ENCODE measurements around the gene PCGF3. TPM values are rescaled to one million over a fixed set of nuclear protein-coding genes. Genes with fewer than 3 reads are reported as not detected.
A peak's percentile ranks its signal among the peaks of the same experiment; 100 is the strongest.

PCGF3 gene
- total RNA-seq, 5 donors from 2014 or later (not counting 1 experiment from before 2014, with no cell fraction given), result 47.0 to 76.9 (median 51.1) TPM

DNA sequence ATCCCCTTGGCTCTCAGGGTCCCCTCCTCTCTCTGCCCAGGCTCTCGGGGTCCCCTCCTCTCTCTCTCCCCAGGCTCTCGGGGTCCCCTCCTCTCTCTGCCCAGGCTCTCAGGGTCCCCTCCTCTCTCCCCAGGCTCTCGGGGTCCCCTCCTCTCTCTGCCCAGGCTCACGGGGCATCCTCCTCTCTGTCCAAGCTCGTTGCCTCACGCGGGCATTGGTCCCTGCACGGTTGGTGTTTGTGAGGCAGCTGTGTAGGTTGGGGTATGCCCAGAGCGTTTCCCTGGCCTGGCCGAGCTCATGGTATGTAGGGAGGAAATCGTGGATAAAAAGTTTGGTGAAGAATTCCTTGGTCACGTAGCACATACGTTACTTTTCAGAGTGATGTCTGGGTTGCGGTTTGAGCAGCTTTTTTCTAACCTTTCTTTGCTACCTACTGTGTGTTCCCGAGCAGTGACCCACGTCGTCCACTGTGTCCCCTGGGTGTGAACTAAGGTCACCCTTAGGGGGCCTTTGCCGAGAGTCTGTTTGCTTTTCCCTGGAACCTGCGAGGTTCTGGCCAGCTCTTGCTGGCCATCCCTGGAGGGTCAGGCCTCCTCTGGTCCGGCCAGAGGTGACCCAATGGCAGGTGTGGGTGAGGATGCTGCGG, 36.6 kb downstream of the PCGF3 start:
- Histone ChIP-seq H3K4me1 (ENCODE audit: control insufficient read depth in 1 of 2, extremely low read depth in 1 of 2, insufficient read depth in 2 of 2, low read length in 2 of 2) (peaks cover 0 to 4% of the 10 kb centered on the region in 2 experiments), H3K4me3 (ENCODE audit: control insufficient read depth in 1 of 2, extremely low read depth in 1 of 2, low read length in 1 of 2) (no peak overlapping the region), H3K27ac (ENCODE audit: low read length) (no peak overlapping the region), H3K9me3 (no peaks in the 10 kb centered on the region), H3K36me3 (ENCODE audit: control insufficient read depth in 2 of 2, extremely low read depth in 1 of 2, insufficient read depth in 1 of 2, low read length in 1 of 2) (peaks cover 6 to 15% of the 10 kb centered on the region in 2 donors), H3K27me3 (replicated peaks in 1 of 2; ENCODE audit: control insufficient read depth in 2 of 2, extremely low read depth in 1 of 2, insufficient read depth in 2 of 2, low read length in 1 of 2) (no peaks in the 10 kb centered on the region)
- ChIA-PET POLR2A (no interaction called here), CTCF (interaction anchor here (0.6 to 1.6 kb wide), 3 partner anchors 26 to 245 kb away, joined by 3 to 18 read pairs (median 5); partner anchors contain the start of gene IDUA (in 1 of the 2))
- H3K4me1 Mint-ChIP-seq, result peaks cover 0 to 6% (median 0%) of the 10 kb centered on the region in 3 donors
- ATAC-seq (replicated peaks in 1 of 4), result peak in 3 of 4 experiments; percentile 13 to 38 (median 22)
- H3K27ac Mint-ChIP-seq, result no peak overlapping the region
- no peak overlapping the region for H3K4me3 Mint-ChIP-seq
- WGBS (ENCODE audit: insufficient coverage), result 66% methylated on average over 12 of the region's 21 CpGs
- no peak for DNase-seq
- H3K9me3 Mint-ChIP-seq, result no peaks in the 10 kb centered on the region
- H3K36me3 Mint-ChIP-seq, result peaks cover 17% of the 10 kb centered on the region
- H3K27me3 Mint-ChIP-seq, result no peaks in the 10 kb centered on the region

DNA sequence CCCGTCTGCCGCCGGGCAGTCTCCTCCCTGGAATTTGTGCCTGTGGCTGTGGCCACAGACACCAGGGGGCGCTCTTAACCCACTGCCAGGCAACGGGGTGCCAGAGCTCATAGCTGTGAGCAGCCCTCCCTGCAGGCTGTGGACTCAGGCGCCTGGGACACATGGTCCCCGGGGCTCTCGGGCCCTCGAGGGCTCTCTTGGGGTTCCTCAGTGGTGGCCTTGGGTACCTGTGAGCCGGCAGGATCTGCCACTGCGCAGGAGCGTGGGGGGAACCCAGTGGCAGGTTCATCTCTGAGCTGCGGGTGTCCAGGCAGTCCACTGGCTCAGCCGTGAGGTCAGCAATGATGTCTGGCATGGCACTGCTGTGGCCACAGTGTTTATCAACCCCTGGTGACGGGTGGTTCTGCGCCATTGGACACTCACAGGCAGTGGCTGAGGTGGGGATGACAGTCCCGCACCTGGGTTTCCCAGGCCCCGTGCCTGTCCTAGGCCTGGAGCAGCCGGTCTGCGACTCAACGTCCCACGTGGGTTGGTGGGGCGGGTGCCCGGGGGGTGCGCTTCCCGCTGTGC, 37.2 kb downstream of the PCGF3 start:
- 60% methylated on average over 19 of the region's 26 CpGs for WGBS (ENCODE audit: insufficient coverage)
- DNase-seq (peak; percentile 44 to 84 (median 68)), ATAC-seq (replicated peaks in 1 of 4) (peak; percentile 79 to 89 (median 87))
- ChIA-PET CTCF (interaction anchor here (0.6 to 1.6 kb wide), 2 partner anchors 34 to 244 kb away, joined by 3 to 18 read pairs; partner anchors contain the start of gene IDUA (in 1 of the 2)), POLR2A (no interaction called here)
- Histone ChIP-seq H3K9me3 (no peaks in the 10 kb centered on the region), H3K27me3 (replicated peaks in 1 of 2; ENCODE audit: control insufficient read depth in 2 of 2, extremely low read depth in 1 of 2, insufficient read depth in 2 of 2, low read length in 1 of 2) (no peaks in the 10 kb centered on the region), H3K36me3 (ENCODE audit: control insufficient read depth in 2 of 2, extremely low read depth in 1 of 2, insufficient read depth in 1 of 2, low read length in 1 of 2) (peaks cover 4 to 9% of the 10 kb centered on the region in 2 donors), H3K4me3 (ENCODE audit: control insufficient read depth in 1 of 2, extremely low read depth in 1 of 2, low read length in 1 of 2) (no peak overlapping the region), H3K27ac (ENCODE audit: low read length) (no peak overlapping the region), H3K4me1 (ENCODE audit: control insufficient read depth in 1 of 2, extremely low read depth in 1 of 2, insufficient read depth in 2 of 2, low read length in 2 of 2) (peaks cover 0 to 4% of the 10 kb centered on the region in 2 experiments)
- Mint-ChIP-seq H3K27me3 (no peaks in the 10 kb centered on the region), H3K4me1 (peaks cover 0 to 6% (median 1%) of the 10 kb centered on the region in 3 donors), H3K4me3 (no peak overlapping the region), H3K9me3 (no peaks in the 10 kb centered on the region), H3K36me3 (peaks cover 12% of the 10 kb centered on the region), H3K27ac (no peak overlapping the region)

DNA sequence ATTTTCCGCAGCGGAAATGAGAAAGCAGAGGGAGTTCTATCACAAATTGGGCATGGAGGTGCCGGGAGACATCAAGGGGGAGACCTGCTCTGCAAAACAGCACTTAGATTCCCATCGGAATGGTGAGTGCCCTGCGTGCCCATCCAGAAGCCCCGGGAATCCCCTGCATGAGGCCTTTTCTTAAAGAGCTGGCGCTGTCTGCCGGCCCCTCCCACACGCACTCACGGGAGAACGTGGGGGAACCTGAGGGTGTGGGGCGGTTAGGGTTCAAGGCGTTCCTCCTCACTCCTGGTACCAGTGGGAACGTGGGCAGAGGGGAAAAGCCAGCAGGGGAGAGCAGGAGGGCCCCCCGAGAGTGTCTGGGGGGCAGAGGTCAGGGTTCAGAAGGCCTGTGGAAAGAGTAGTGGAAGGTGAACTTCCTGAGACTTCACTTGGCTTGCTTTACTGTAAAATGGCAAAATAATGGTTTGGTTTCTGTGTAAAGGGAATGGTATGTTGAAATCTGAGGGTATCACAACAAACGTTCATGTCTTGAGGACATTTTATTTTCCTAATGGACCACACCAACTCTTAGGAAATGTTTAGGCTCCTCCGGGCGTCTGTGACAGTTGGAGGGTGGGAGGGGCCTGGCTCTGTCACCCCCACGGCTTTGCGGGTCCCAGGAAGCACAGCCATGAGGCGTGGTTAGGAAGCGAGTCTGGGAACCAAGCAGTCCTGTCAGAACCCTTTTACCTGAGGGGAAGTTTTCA, 38.0 kb downstream of the PCGF3 start:
- Histone ChIP-seq H3K27ac (ENCODE audit: low read length) (no peak overlapping the region), H3K4me1 (ENCODE audit: control insufficient read depth in 1 of 2, extremely low read depth in 1 of 2, insufficient read depth in 2 of 2, low read length in 2 of 2) (peaks cover 0 to 4% of the 10 kb centered on the region in 2 experiments), H3K27me3 (replicated peaks in 1 of 2; ENCODE audit: control insufficient read depth in 2 of 2, extremely low read depth in 1 of 2, insufficient read depth in 2 of 2, low read length in 1 of 2) (no peaks in the 10 kb centered on the region), H3K9me3 (no peaks in the 10 kb centered on the region), H3K4me3 (ENCODE audit: control insufficient read depth in 1 of 2, extremely low read depth in 1 of 2, low read length in 1 of 2) (no peak overlapping the region), H3K36me3 (ENCODE audit: control insufficient read depth in 2 of 2, extremely low read depth in 1 of 2, insufficient read depth in 1 of 2, low read length in 1 of 2) (peaks cover 4 to 7% of the 10 kb centered on the region in 2 donors)
- ATAC-seq (replicated peaks in 1 of 4) (peak in 1 of 4 experiments; percentile 20), DNase-seq (no peak)
- Mint-ChIP-seq H3K27ac (no peak overlapping the region), H3K27me3 (no peaks in the 10 kb centered on the region), H3K4me3 (no peak overlapping the region), H3K4me1 (peaks cover 0 to 6% (median 3%) of the 10 kb centered on the region in 3 donors), H3K9me3 (no peaks in the 10 kb centered on the region), H3K36me3 (peaks cover 15% of the 10 kb centered on the region)
- WGBS (ENCODE audit: insufficient coverage), result 84% methylated on average over 17 of the region's 22 CpGs
- ChIA-PET CTCF (interaction anchor here in 1 of 2 donors (1.6 kb wide), 1 partner anchor 243 kb away, joined by 18 read pairs; the partner anchor contains the start of gene IDUA), POLR2A (no interaction called here)

DNA sequence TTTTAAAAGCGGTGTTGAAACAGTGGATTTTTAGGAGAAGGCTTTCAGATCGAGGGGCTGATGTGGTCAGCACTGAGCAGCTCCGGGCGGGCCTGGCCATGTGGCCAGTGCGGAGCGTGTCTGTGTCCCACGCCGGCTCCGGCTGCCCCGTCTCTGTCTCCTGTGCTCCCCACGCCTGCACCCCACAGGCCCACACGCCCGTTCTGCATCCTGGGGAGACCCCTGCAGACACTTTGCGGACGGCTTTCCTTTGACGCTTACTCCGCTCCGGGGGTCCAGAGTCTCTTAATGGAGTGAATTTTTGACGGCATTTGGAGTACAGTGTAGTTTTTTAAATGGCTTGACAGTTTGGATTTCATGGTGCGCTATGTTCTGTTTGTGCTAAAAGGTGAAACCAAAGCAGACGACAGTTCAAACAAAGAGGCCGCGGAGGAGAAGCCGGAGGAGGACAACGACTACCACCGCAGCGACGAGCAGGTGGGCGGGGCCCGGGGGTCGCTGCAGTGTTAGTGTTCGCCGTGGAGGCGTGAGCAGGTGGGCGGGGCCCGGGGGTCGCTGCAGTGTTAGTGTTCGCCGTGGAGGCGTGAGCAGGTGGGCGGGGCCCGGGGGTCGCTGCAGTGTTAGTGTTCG, 38.7 kb downstream of the PCGF3 start:
- no peaks in the 10 kb centered on the region for H3K9me3 ChIP-seq
- no peaks in the 10 kb centered on the region for H3K27me3 Mint-ChIP-seq
- no peaks in the 10 kb centered on the region for H3K27me3 ChIP-seq (replicated peaks in 1 of 2; ENCODE audit: control insufficient read depth in 2 of 2, extremely low read depth in 1 of 2, insufficient read depth in 2 of 2, low read length in 1 of 2)
- no peak overlapping the region for H3K4me3 ChIP-seq (ENCODE audit: control insufficient read depth in 1 of 2, extremely low read depth in 1 of 2, low read length in 1 of 2)
- no peak overlapping the region for H3K4me3 Mint-ChIP-seq
- H3K27ac Mint-ChIP-seq, result no peak overlapping the region
- H3K36me3 Mint-ChIP-seq, result peaks cover 18% of the 10 kb centered on the region
- H3K4me1 Mint-ChIP-seq, result peaks cover 0 to 6% (median 3%) of the 10 kb centered on the region in 3 donors
- 97% methylated on average over 22 of the region's 44 CpGs for WGBS (ENCODE audit: insufficient coverage)
- DNase-seq (no peak), ATAC-seq (replicated peaks in 1 of 4) (no peak)
- no peaks in the 10 kb centered on the region for H3K9me3 Mint-ChIP-seq
- ChIA-PET POLR2A (no interaction called here), CTCF (no interaction called here)
- peaks cover 0 to 4% of the 10 kb centered on the region in 2 experiments for H3K4me1 ChIP-seq (ENCODE audit: control insufficient read depth in 1 of 2, extremely low read depth in 1 of 2, insufficient read depth in 2 of 2, low read length in 2 of 2)
- peaks cover 3 to 7% of the 10 kb centered on the region in 2 donors for H3K36me3 ChIP-seq (ENCODE audit: control insufficient read depth in 2 of 2, extremely low read depth in 1 of 2, insufficient read depth in 1 of 2, low read length in 1 of 2)
- H3K27ac ChIP-seq (ENCODE audit: low read length), result no peak overlapping the region

DNA sequence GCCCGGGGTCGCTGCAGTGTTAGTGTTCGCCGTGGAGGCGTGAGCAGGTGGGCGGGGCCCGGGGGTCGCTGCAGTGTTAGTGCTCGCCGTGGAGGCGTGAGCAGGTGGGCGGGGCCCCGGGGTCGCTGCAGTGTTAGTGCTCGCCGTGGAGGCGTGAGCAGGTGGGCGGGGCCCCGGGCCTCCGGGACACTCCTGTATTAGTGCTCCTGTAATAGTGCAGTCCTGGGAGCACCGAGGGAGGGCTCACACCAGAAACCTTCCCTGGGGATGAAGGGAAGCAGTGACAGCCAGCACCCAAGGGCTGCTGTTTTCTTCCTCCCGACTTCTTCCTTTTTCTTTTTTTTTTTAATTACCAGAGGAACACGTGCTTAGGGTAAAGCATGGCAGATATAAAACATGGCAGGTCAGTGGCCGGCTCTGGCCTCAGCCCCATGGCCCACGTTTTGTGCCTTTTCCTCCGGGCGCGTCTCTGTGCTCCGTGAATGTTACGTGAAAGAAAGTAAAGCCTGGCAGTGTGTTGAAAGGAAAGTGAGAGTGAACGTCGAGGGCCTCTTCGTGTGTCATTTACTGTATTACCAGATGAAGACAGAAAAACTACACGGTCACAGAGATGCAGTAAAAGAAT, 42.0 kb downstream of the PCGF3 start:
- CTCF ChIA-PET, result no interaction called here
- H3K4me1 ChIP-seq (ENCODE audit: control insufficient read depth in 1 of 2, extremely low read depth in 1 of 2, insufficient read depth in 2 of 2, low read length in 2 of 2), result peaks cover 0 to 2% of the 10 kb centered on the region in 2 experiments
- Mint-ChIP-seq H3K4me1 (peaks cover 3 to 7% (median 3%) of the 10 kb centered on the region in 3 donors), H3K27me3 (no peaks in the 10 kb centered on the region), H3K4me3 (no peak overlapping the region), H3K27ac (no peak overlapping the region), H3K9me3 (no peaks in the 10 kb centered on the region), H3K36me3 (peaks cover 28% of the 10 kb centered on the region)
- no peak for DNase-seq
- ATAC-seq (replicated peaks in 1 of 4), result no peak
- WGBS (ENCODE audit: insufficient coverage), result 97% methylated on average over 11 of the region's 34 CpGs
- POLR2A ChIA-PET, result no interaction called here
- no peak overlapping the region for H3K27ac ChIP-seq (ENCODE audit: low read length)
- no peaks in the 10 kb centered on the region for H3K9me3 ChIP-seq
- H3K4me3 ChIP-seq (ENCODE audit: control insufficient read depth in 1 of 2, extremely low read depth in 1 of 2, low read length in 1 of 2), result no peak overlapping the region
- peaks cover 0 to 15% of the 10 kb centered on the region in 2 donors for H3K36me3 ChIP-seq (ENCODE audit: control insufficient read depth in 2 of 2, extremely low read depth in 1 of 2, insufficient read depth in 1 of 2, low read length in 1 of 2)
- no peaks in the 10 kb centered on the region for H3K27me3 ChIP-seq (replicated peaks in 1 of 2; ENCODE audit: control insufficient read depth in 2 of 2, extremely low read depth in 1 of 2, insufficient read depth in 2 of 2, low read length in 1 of 2)

DNA sequence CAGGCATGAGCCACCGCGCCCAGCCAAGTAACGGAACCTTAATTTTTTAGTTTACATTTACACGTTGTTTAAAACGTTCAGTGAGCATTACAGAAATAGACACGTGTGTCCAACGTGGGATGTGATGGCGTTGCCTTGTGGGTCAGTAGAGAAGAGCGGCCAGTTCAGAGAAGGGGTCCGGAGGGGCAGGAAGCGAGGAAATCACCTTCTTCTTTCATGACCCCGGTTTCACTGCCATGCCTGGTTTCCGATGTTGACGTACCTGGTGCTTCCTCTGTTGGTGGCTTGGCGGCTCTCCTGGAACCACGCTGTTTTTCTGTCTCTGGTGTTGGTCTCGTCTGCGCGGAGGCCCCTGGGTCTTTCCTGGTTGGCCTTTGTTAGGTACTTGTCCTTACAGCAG, 42.8 kb downstream of the PCGF3 start:
- Histone ChIP-seq H3K36me3 (ENCODE audit: control insufficient read depth in 2 of 2, extremely low read depth in 1 of 2, insufficient read depth in 1 of 2, low read length in 1 of 2) (peaks cover 0 to 19% of the 10 kb centered on the region in 2 donors), H3K4me3 (ENCODE audit: control insufficient read depth in 1 of 2, extremely low read depth in 1 of 2, low read length in 1 of 2) (no peak overlapping the region), H3K27me3 (replicated peaks in 1 of 2; ENCODE audit: control insufficient read depth in 2 of 2, extremely low read depth in 1 of 2, insufficient read depth in 2 of 2, low read length in 1 of 2) (no peaks in the 10 kb centered on the region), H3K4me1 (ENCODE audit: control insufficient read depth in 1 of 2, extremely low read depth in 1 of 2, insufficient read depth in 2 of 2, low read length in 2 of 2) (no peaks in the 10 kb centered on the region), H3K9me3 (no peaks in the 10 kb centered on the region), H3K27ac (ENCODE audit: low read length) (no peak overlapping the region)
- ATAC-seq (replicated peaks in 1 of 4) (no peak), DNase-seq (no peak)
- H3K4me3 Mint-ChIP-seq, result no peak overlapping the region
- H3K4me1 Mint-ChIP-seq, result peaks cover 0 to 7% (median 3%) of the 10 kb centered on the region in 3 donors
- no peak overlapping the region for H3K27ac Mint-ChIP-seq
- H3K9me3 Mint-ChIP-seq, result no peaks in the 10 kb centered on the region
- POLR2A ChIA-PET, result no interaction called here
- 96% methylated on average over 19 of the region's 19 CpGs for WGBS (ENCODE audit: insufficient coverage)
- CTCF ChIA-PET, result no interaction called here
- no peaks in the 10 kb centered on the region for H3K27me3 Mint-ChIP-seq
- H3K36me3 Mint-ChIP-seq, result peaks cover 28% of the 10 kb centered on the region

Measured in T-cell (primary cell).